Adrenal gland (tissue), 12 donors: ENCODE data around the gene WDR5. TPM values are rescaled to one million over a fixed set of nuclear protein-coding genes. Genes with fewer than 3 reads are reported as not detected.

Experiments used
- DNase-seq, 7 donors: peaks; one replicate each; pipeline ENCODE4 v3.0.0-alpha.2; 2019 to 2020
- H3K27ac ChIP-seq, 5 donors: fragments of 200-600 bp; sonication (generic) in 4 of 5; 1 replicate in 3 of 5; 2 replicates in 2 of 5; pipeline versions ENCODE4 v1.5.1 to v1.8.0; 2016 to 2020; ENCODE audit warnings: mild to moderate bottlenecking in 1 of 5
- H3K27me3 ChIP-seq: fragments of 200-600 bp; 2 replicates; pipeline ENCODE4 v1.8.0; 2021
- H3K36me3 ChIP-seq, 2 donors: fragments of 200-600 bp; replicated peaks in 1 of 2; 1 replicate in 1 of 2; 2 replicates in 1 of 2; pipeline versions ENCODE4 v1.5.1 to v1.8.0; 2018 to 2022
- H3K4me1 ChIP-seq, 2 donors: fragments of 200-600 bp; replicated peaks in 1 of 2; 1 replicate in 1 of 2; 2 replicates in 1 of 2; pipeline versions ENCODE4 v1.5.1 to v1.8.0; 2018 to 2021
- H3K4me3 ChIP-seq, 4 donors: fragments of 200-600 bp; sonication (generic) in 3 of 4; one replicate each; pipeline ENCODE4 v1.5.1; 2016 to 2018
- H3K9me3 ChIP-seq, 3 donors: fragments of 200-600 bp; sonication (generic) in 1 of 3; replicated peaks in 1 of 3; 1 replicate in 2 of 3; 2 replicates in 1 of 3; pipeline versions ENCODE4 v1.5.1 to v1.8.0; 2016 to 2021
- CTCF ChIP-seq, 6 experiments: fragments of 450-650 bp in 4 of 6; fragments of 200-600 bp in 2 of 6; sonication (generic) in 1 of 6; IDR thresholded peaks; 1 replicate in 5 of 6; 2 replicates in 1 of 6; pipeline versions ENCODE4 v1.5.1 to v1.8.0; 2016 to 2021; ENCODE audit warnings: antibody characterized with exemption in 6 of 6, mild to moderate bottlenecking in 2 of 6, moderate library complexity in 1 of 6
- POLR2A ChIP-seq, 2 donors: fragments of 450-650 bp; IDR thresholded peaks; one replicate each; pipeline ENCODE4 v1.6.1; 2017; ENCODE audit warnings: antibody characterized with exemption in 2 of 2, mild to moderate bottlenecking in 2 of 2, moderate library complexity in 1 of 2
- WGBS, 4 donors: extraction: QIAGEN DNeasy Blood & Tissue Kit in 2 of 4; methylation state at CpG; one replicate each; pipeline versions ENCODE4 v1.1.5 to v1.1.7; 2013 to 2017; 5-methylcytosine and 5-hydroxymethylcytosine counted together
- intact Hi-C, 2 donors: fragments of 100-400 bp; cut with DNase I; formaldehyde crosslinking; loops; one replicate each; pipeline versions ENCODE4 v1.14.1 to v1.15.0; 2022 to 2023
- polyA plus RNA-seq, 3 donors: library from polyadenylated mRNA; stranded (reverse); fragments of 200-250 nt in 2 of 3; fragments of 350-450 nt in 1 of 3; fragmentation: Illumina TruSeq in 1 of 3; extraction: RNeasy Lipid Tissue Mini Kit (QIAGEN cat#74804) in 1 of 3; gene quantifications; one replicate each; pipeline ENCODE4 v1.2.3, GENCODE V29; 2013 to 2014
- total RNA-seq, 9 donors: library from RNA; depleted of rRNA in 4 of 9; stranded (reverse); fragments of >200 nt in 4 of 9; fragments of 120-200 nt in 1 of 9; fragmentation: NEBNext Ultra II Directional in 1 of 9; extraction: Animal tissue kit (Norgen Biotek cat#: 25700) in 1 of 9; gene quantifications; one replicate each; pipeline versions ENCODE4 v1.1.0 to v1.2.4, GENCODE V29; 2013 to 2023
- donor health status: healthy with polysubstance abuse.
- donor health status: Bipolar disorder and iron deficiency.
- donor health status: DM: yes; HTN: yes; CAD: no.
- donor health status: DM: no; HTN: no; CAD: no.
- donor health status: DM: no; HTN: no; CAD: no.
- donor health status: DM: yes; HTN: yes; CAD: no.

WDR5 gene
- total and polyA plus RNA-seq, 12 donors: 16.6 to 28.5 (median 22.0) TPM

DNA sequence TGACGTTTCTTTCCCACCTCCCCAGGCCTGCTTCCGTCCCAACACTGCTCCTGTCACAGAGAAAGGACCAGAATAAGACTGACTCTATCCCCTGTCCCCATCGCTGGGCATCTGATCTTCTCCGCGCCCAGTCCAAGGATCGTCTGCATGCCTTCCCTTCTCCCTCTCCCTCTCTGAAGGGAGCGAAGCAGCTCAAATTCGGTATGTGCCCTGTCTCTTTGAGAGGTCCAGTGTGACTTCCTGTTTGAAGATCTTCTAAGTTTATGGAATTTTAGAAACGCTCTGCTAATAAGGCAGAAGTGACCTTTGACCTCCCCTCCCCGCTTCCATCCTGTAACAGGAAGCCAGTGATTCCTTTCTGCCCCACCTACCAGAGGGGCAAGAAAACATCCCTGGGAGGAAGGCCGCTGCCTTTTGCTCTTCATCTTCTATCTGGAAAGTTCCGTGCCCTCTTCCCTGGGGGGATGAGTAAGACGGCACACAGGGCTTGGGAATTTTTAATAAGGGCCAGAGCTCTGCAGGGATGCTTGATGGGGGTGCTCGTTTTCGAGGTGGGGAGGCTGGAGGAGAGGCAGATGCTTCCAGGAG, 69.2 kb downstream of the WDR5 start:
- peak overlapping the region in 3 of 5 donors; percentile 18 to 89 (median 74) for H3K27ac ChIP-seq
- H3K27me3 ChIP-seq: no peaks in the 10 kb centered on the region
- no peak overlapping the region for H3K4me3 ChIP-seq
- intact Hi-C loops: no loop called here
- TF ChIP-seq CTCF (IDR thresholded peaks at IDR 0.05) (no peak), POLR2A (IDR thresholded peaks at IDR 0.05) (no peak)
- 59 to 73% (median 68%) methylated on average over 15 of the region's 15 CpGs for WGBS, 4 donors
- peaks cover 0 to 5% of the 10 kb centered on the region in 2 donors for H3K4me1 ChIP-seq
- no peaks in the 10 kb centered on the region for H3K36me3 ChIP-seq
- DNase-seq: peak in 6 of 7 donors; percentile 39 to 88 (median 66)
- H3K9me3 ChIP-seq: no peaks in the 10 kb centered on the region

GRCh38 chr9:134205672-134206310, 69.9 kb downstream of the WDR5 start:
- no peaks in the 10 kb centered on the region for H3K36me3 ChIP-seq
- H3K27me3 ChIP-seq: no peaks in the 10 kb centered on the region
- no peak for TF ChIP-seq CTCF (IDR thresholded peaks at IDR 0.05)
- TF ChIP-seq POLR2A (IDR thresholded peaks at IDR 0.05): no peak
- no peaks in the 10 kb centered on the region for H3K9me3 ChIP-seq
- no peak overlapping the region for H3K4me3 ChIP-seq
- peaks cover 0 to 5% of the 10 kb centered on the region in 2 donors for H3K4me1 ChIP-seq
- 66 to 75% (median 70%) methylated on average over 24 of the region's 24 CpGs for WGBS, 4 donors
- H3K27ac ChIP-seq: peak overlapping the region in 2 of 5 donors; percentile 74 to 89
- DNase-seq: peak in 2 of 7 donors; percentile 16 to 90
- intact Hi-C loops: no loop called here

DNA sequence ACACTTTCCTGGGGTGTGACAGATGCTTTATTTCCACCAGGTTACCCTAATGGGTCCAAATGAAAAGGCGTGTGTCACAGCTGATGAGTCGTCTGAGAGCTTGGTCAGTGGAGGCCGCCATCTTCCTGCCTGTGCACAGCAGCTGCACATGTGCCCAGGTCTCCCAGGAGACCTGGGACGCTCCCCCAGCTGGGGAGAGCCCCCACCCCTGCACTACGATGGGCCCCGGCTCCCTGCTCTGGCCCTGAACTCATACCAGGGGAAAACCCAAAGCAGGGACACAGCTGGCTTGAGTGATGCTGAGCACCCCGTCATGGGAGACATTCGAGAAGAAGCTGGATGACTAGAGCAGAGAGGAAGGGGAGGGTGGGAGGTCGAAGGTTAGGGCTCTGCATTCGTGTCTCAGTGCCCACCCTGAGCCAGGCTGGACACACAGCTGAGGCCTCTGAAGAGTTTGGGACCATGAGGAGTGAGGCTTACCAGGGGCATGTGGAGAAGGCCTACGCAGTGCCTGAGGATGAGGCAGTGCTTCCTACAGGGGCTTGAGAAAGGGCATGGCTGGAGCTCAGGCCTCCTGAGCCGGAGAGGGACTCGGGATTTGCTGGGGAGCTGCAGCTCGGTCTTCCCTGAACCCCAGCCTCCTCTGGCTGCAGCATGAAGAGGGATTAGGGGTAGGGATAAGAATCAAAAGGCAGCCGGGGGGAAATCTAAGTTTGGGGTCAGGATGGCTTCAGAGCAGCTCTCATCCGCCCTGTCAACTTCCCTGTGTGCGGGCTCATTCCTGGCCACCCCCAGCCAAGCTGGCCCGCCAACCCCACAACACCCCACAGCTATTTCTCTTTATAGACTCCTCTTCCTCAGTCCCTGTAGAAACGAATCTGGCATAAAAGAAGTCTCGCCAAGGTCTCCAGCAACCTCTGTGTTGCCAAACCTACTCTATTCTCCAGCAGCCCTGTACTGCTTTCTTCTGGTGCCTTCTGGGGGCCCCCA, 70.7 kb downstream of the WDR5 start:
- no peaks in the 10 kb centered on the region for H3K27me3 ChIP-seq
- DNase-seq: peak in 2 of 7 donors; percentile 1 to 3
- H3K27ac ChIP-seq: peak overlapping the region in 2 of 5 donors; percentile 74 to 89
- TF ChIP-seq POLR2A (IDR thresholded peaks at IDR 0.05) (no peak), CTCF (IDR thresholded peaks at IDR 0.05) (no peak)
- H3K36me3 ChIP-seq: no peaks in the 10 kb centered on the region
- H3K4me1 ChIP-seq: peaks cover 0 to 5% of the 10 kb centered on the region in 2 donors
- intact Hi-C loops: no loop called here
- H3K9me3 ChIP-seq: no peaks in the 10 kb centered on the region
- H3K4me3 ChIP-seq: no peak overlapping the region
- 81 to 88% (median 85%) methylated on average over 13 to 20 of the region's 20 CpGs for WGBS, 4 donors

DNA sequence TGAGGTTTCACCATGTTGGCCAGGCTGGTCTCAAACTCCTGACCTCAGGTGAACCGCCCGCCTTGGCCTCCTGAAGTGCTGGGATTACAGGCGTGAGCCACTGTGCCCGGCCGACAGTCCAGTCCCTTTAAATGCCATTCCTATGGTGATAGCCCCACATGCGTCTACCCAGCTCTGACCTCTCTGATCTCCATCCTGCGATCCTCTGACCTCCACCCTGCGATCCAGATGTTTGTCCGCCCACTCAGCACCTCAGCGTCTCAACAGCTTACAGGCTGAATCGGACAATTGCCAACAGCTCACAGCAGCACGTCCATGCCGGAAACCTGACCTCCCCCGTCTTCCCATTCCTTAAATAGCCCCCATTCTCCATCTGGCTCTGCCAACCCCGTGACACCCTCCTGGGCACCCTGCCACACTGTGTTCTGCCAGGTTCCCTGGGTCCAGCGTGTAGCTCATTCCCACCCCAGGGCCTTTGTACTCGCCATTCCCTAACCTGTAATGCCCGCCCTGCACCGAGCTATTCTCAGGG, 72.5 kb downstream of the WDR5 start:
- 73 to 78% (median 77%) methylated on average over 15 to 19 of the region's 19 CpGs for WGBS, 4 donors
- Histone ChIP-seq H3K9me3 (no peaks in the 10 kb centered on the region), H3K27me3 (no peaks in the 10 kb centered on the region), H3K36me3 (no peaks in the 10 kb centered on the region), H3K27ac (peak overlapping the region in 1 of 5 donors; percentile 55), H3K4me1 (peaks cover 0 to 5% of the 10 kb centered on the region in 2 donors), H3K4me3 (no peak overlapping the region)
- DNase-seq: peak in 1 of 7 donors; percentile 30
- intact Hi-C loops: no loop called here
- TF ChIP-seq CTCF (IDR thresholded peaks at IDR 0.05) (no peak), POLR2A (IDR thresholded peaks at IDR 0.05) (no peak)
